K562 (cell line): ENCODE results near the gene ZNF772. TPM values are rescaled to one million over a fixed set of nuclear protein-coding genes. Genes with fewer than 3 reads are reported as not detected.
"Not testable (repeated sequence)": the region's sequence is repeated elsewhere in the genome, so short reads cannot be mapped to it uniquely, and the experiment has no call there.

Experiments
- ATAC-seq: fragments of 200-7000 bp; cut with Tn5 transposase; 3 replicates; pipeline ENCODE4 v1.9.1; 2020; ENCODE audit warnings: moderate library complexity
- BruUV-seq: library from RNA; stranded (reverse); fragments of 400-500 nt; replicated peaks from 2 replicates; lab custom pipeline; 2021; lab: Mats Ljungman, UMichigan
- CTCF ChIA-PET: fragments of 300-600 bp; formaldehyde crosslinking; extraction: SDS; loops from one replicate; lab custom pipeline; 2021; ENCODE audit warnings: low intra/inter-chr PET ratio; lab: Yijun Ruan, JAX
- POLR2A ChIA-PET: fragments of 300-600, 350-650 bp; sonication (Branson Sonifier 250); formaldehyde crosslinking; extraction: SDS; loops from one replicate; lab custom pipeline; 2021; ENCODE audit warnings: antibody characterized with exemption, inconsistent platforms; lab: Yijun Ruan, JAX
- DNase-seq, 4 experiments: peaks; one replicate each; pipeline versions ENCODE4 v3.0.0 to v3.0.0-alpha.2; 2011 to 2018; ENCODE audit warnings: low spot score in 3 of 4, mixed read lengths in 3 of 4; ENCODE audit errors: extremely low read depth in 1 of 4
- FAIRE-seq: peaks from 2 replicates; lab custom pipeline; 2011; peaks lifted over from hg19 to GRCh38; lab: Jason Lieb, UNC
- H2AFZ ChIP-seq: 2 replicates; pipeline ENCODE4 v1.6.0; 2011; ENCODE audit warnings: low read depth, low read length, control low read depth, inconsistent platforms
- H3K27ac ChIP-seq: fragments of 200-600 bp; 3 replicates; pipeline ENCODE4 v1.8.0; 2011; ENCODE audit warnings: low read depth, mild to moderate bottlenecking, control low read depth, inconsistent platforms, low read length, moderate library complexity, mixed read lengths; ENCODE audit errors: extremely low read depth
- H3K27me3 ChIP-seq, 2 experiments: fragments of 300-600 bp in 1 of 2; 2 replicates in 1 of 2; 3 replicates in 1 of 2; pipeline versions ENCODE4 v1.6.0 to v1.8.0; 2011; ENCODE audit warnings: inconsistent platforms in 2 of 2, low read length in 2 of 2, mild to moderate bottlenecking in 1 of 2, mixed read lengths in 1 of 2, moderate library complexity in 1 of 2; ENCODE audit not compliant: control insufficient read depth in 2 of 2, insufficient read depth in 2 of 2
- H3K36me3 ChIP-seq: fragments of 300-600 bp; 3 replicates; pipeline ENCODE4 v1.8.0; 2011; ENCODE audit warnings: mild to moderate bottlenecking, low read length, inconsistent platforms; ENCODE audit not compliant: control insufficient read depth, insufficient read depth
- H3K4me1 ChIP-seq, 2 experiments: fragments of 200-600 bp in 1 of 2; replicated peaks in 1 of 2; 2 replicates in 1 of 2; 3 replicates in 1 of 2; pipeline versions ENCODE4 v1.5.1 to v1.8.0; 2011; ENCODE audit warnings: inconsistent platforms in 2 of 2, low read length in 2 of 2, mild to moderate bottlenecking in 1 of 2, mixed read lengths in 1 of 2, moderate library complexity in 1 of 2; ENCODE audit not compliant: control insufficient read depth in 2 of 2, insufficient read depth in 2 of 2
- H3K4me2 ChIP-seq: 2 replicates; pipeline ENCODE4 v1.6.1; 2011; ENCODE audit warnings: low read length, control low read depth, inconsistent platforms, mixed read lengths; ENCODE audit not compliant: insufficient read depth
- H3K4me3 ChIP-seq: fragments of 200-600 bp; sonication (generic), shearing (Covaris generic); 2 replicates; pipeline ENCODE4 v1.5.1; 2016; ENCODE audit warnings: control low read depth, inconsistent platforms
- H3K79me2 ChIP-seq: fragments of 200-600 bp; 3 replicates; pipeline ENCODE4 v1.8.0; 2011; ENCODE audit warnings: low read length, inconsistent platforms; ENCODE audit not compliant: control insufficient read depth, insufficient read depth
- H3K9ac ChIP-seq, 2 experiments: 2 replicates each; pipeline versions ENCODE4 v1.6.0 to v1.6.1; 2011; ENCODE audit warnings: low read depth in 2 of 2, low read length in 2 of 2, control low read depth in 1 of 2, inconsistent platforms in 1 of 2, mild to moderate bottlenecking in 1 of 2, mixed read lengths in 1 of 2; ENCODE audit not compliant: insufficient read depth in 1 of 2
- H3K9me1 ChIP-seq: one replicate; pipeline ENCODE4 v1.6.0; 2011; ENCODE audit warnings: inconsistent platforms, mild to moderate bottlenecking, low read length, moderate library complexity; ENCODE audit not compliant: control insufficient read depth, insufficient read depth
- H3K9me3 ChIP-seq: replicated peaks from 2 replicates; pipeline ENCODE4 v1.5.1; 2011; ENCODE audit warnings: low read depth, low read length, inconsistent platforms; ENCODE audit not compliant: control insufficient read depth, insufficient read depth
- H4K20me1 ChIP-seq: replicated peaks from 2 replicates; pipeline ENCODE4 v1.6.1; 2011; ENCODE audit warnings: low read length, inconsistent platforms, mixed read lengths; ENCODE audit not compliant: control insufficient read depth, insufficient read depth
- MBD2 ChIP-seq: sonication (generic); IDR thresholded peaks from 2 replicates; pipeline ENCODE4 v1.6.1; 2016; ENCODE audit warnings: low read depth, borderline replicate concordance
- NFIC ChIP-seq: fragments of 450-650 bp; IDR thresholded peaks from 2 replicates; pipeline ENCODE4 v1.6.1; 2017; ENCODE audit warnings: mild to moderate bottlenecking, inconsistent platforms
- NFIX ChIP-seq: fragments of 250-450 bp; sonication (Bioruptor Pico); IDR thresholded peaks from 2 replicates; pipeline ENCODE4 v1.4.0; 2020; ENCODE audit warnings: low read depth, mild to moderate bottlenecking, moderate library complexity
- ZNF316 ChIP-seq: fragments of 450-650 bp; IDR thresholded peaks from 2 replicates; pipeline ENCODE4 v1.6.1; 2016
- WGBS: fragments of 100-300 bp; shearing (Covaris generic); methylation state at CpG from one replicate; pipeline ENCODE4 v1.1.6; 2016; ENCODE audit warnings: low coverage, mixed read lengths; ENCODE audit not compliant: insufficient coverage; ENCODE audit errors: missing lambda C conversion rate; 5-methylcytosine and 5-hydroxymethylcytosine counted together
- in situ Hi-C: fragments of 300-500 bp; cut with MboI; formaldehyde crosslinking; loops from 4 replicates; pipeline ENCODE4 v1.15.0; 2018; ENCODE audit warnings: inconsistent platforms, mixed read lengths
- intact Hi-C: fragments of 100-400 bp; cut with micrococcal nuclease; formaldehyde crosslinking; loops from 2 replicates; pipeline ENCODE4 v1.14.2; 2022
- polyA plus RNA-seq, 8 experiments: library from polyadenylated mRNA; depleted of rRNA in 4 of 8; stranded (reverse) in 5 of 8; unstranded in 3 of 8; fragments of >200 nt; fragmentation: Nextera tagmentation in 2 of 8; fragmentation: Illumina TruSeq in 1 of 8; extraction: Ambion mirVana in 2 of 8; extraction: Trizol in 1 of 8; gene quantifications; 2 replicates each; pipeline versions ENCODE4 v1.2.1 to v1.2.3, GENCODE V29; 2011 to 2014; ENCODE audit warnings: inconsistent platforms in 1 of 8, missing spikeins in 1 of 8
- total RNA-seq, 7 experiments: library from RNA; depleted of rRNA in 6 of 7; stranded (reverse); fragments of >200 nt in 6 of 7; fragmentation: Illumina TruSeq in 2 of 7; extraction: Trizol in 2 of 7; gene quantifications; 2 replicates each; pipeline versions ENCODE4 v1.2.1 to v1.2.3, GENCODE V29; 2011 to 2021; ENCODE audit warnings: low replicate concordance in 1 of 7

ZNF772 gene
- total and polyA plus RNA-seq, 9 of the 15 experiments (the other 6 are each of a cell fraction or from before 2014, with no cell fraction given), result 0.13 to 1.9 (median 1.1) TPM

GRCh38 chr19:57511484-57511883 is 34.1 kb upstream of the ZNF772 start (continued):
- peak; percentile 30; the same call in 1 of the 2 replicates for TF ChIP-seq ZNF316
- TF ChIP-seq, all 486 proteins: peak for 2

GRCh38 chr19:57506163-57506562 is 28.8 kb upstream of the ZNF772 start:
- in situ Hi-C loops, result no loop called here
- H3K9ac ChIP-seq, result no peak overlapping the region
- BruUV-seq, result no TSS peak
- no peaks in the 10 kb centered on the region for H3K79me2 ChIP-seq
- DNase-seq (no peak), ATAC-seq (no peak), FAIRE-seq (peak; percentile 15)
- H3K27ac ChIP-seq, result no peak overlapping the region
- ChIA-PET CTCF (interaction anchor here (0.6 kb wide), 1 partner anchor 775 kb away, joined by 5 read pairs; no protein-coding TSS in a partner anchor), POLR2A (no interaction called here)
- H3K4me2 ChIP-seq, result no peak overlapping the region
- H2AFZ ChIP-seq, result no peak overlapping the region
- intact Hi-C loops, result no loop called here
- no peaks in the 10 kb centered on the region for H3K4me1 ChIP-seq
- no peaks in the 10 kb centered on the region for H3K36me3 ChIP-seq
- no peaks in the 10 kb centered on the region for H3K9me3 ChIP-seq
- no peaks in the 10 kb centered on the region for H3K9me1 ChIP-seq
- H4K20me1 ChIP-seq, result no peaks in the 10 kb centered on the region
- H3K4me3 ChIP-seq, result no peak overlapping the region
- WGBS, result 3% methylated on average over 4 of the region's 4 CpGs
- TF ChIP-seq NFIC, result peak; percentile 84
- peak; percentile 67 for TF ChIP-seq NFIX (CRISPR knock-in tag)
- no peak for TF ChIP-seq MBD2
- no peaks in the 10 kb centered on the region for H3K27me3 ChIP-seq

GRCh38 chr19:57500400-57500799 is 23.0 kb upstream of the ZNF772 start:
- intact Hi-C loops, H3K9me1 ChIP-seq, H3K9ac ChIP-seq, H3K4me3 ChIP-seq, H3K4me2 ChIP-seq, H2AFZ ChIP-seq, H3K9me3 ChIP-seq, H4K20me1 ChIP-seq, H3K27me3 ChIP-seq, POLR2A ChIA-PET, FAIRE-seq, H3K36me3 ChIP-seq, DNase-seq, ATAC-seq, H3K79me2 ChIP-seq, in situ Hi-C loops, H3K4me1 ChIP-seq, BruUV-seq, H3K27ac ChIP-seq, CTCF ChIA-PET: not testable (repeated sequence)
- 0% methylated on average over 1 of the region's 4 CpGs for WGBS
